IMR-90 (cell line): Measurements from ENCODE around the gene MOCS2. TPM values are rescaled to one million over a fixed set of nuclear protein-coding genes. Genes with fewer than 3 reads are reported as not detected.
A peak's percentile ranks its signal among the peaks of the same experiment; 100 is the strongest.

Experiments used
- ATAC-seq: fragments of 200-7000 bp; cut with Tn5 transposase; 2 replicates; pipeline ENCODE4 v1.9.1; 2020; ENCODE audit warnings: low read depth, mild to moderate bottlenecking, moderate library complexity
- BruUV-seq: library from RNA; stranded (reverse); fragments of 400-500 nt; replicated peaks from 2 replicates; lab custom pipeline; 2021; lab: Mats Ljungman, UMichigan
- CTCF ChIA-PET: fragments of 300-600 bp; formaldehyde crosslinking; extraction: SDS; loops from one replicate; lab custom pipeline; 2021; ENCODE audit warnings: antibody characterized with exemption; lab: Yijun Ruan, JAX
- POLR2A ChIA-PET: fragments of 300-600 bp; sonication (Branson Sonifier 250); formaldehyde crosslinking; loops from one replicate; lab custom pipeline; 2022; ENCODE audit warnings: antibody characterized with exemption; ENCODE audit not compliant: unreplicated experiment; lab: Charles Lee
- DNase-seq: peaks from one replicate; pipeline ENCODE4 v3.0.0; 2013
- H2AFZ ChIP-seq: replicated peaks from 2 replicates; pipeline ENCODE3; 2013; ENCODE audit warnings: low read length, mild to moderate bottlenecking; ENCODE audit not compliant: poor library complexity
- H2AK5ac ChIP-seq: 2 replicates; pipeline ENCODE4 v1.6.1; 2013; ENCODE audit warnings: low read depth, low read length, inconsistent platforms
- H2AK9ac ChIP-seq: replicated peaks from 2 replicates; pipeline ENCODE3; 2013; ENCODE audit warnings: mild to moderate bottlenecking, low read depth, low read length, moderate library complexity; ENCODE audit not compliant: poor library complexity
- H2BK120ac ChIP-seq: 2 replicates; pipeline ENCODE4 v1.6.1; 2013; ENCODE audit warnings: low read depth, low read length, inconsistent platforms
- H2BK15ac ChIP-seq: 3 replicates; pipeline ENCODE4 v1.6.1; 2013; ENCODE audit warnings: low read depth, low read length, inconsistent platforms
- H2BK20ac ChIP-seq: 2 replicates; pipeline ENCODE4 v1.6.1; 2013; ENCODE audit warnings: low read depth, mild to moderate bottlenecking, inconsistent platforms, low read length, moderate library complexity
- H2BK5ac ChIP-seq: 2 replicates; pipeline ENCODE4 v1.6.1; 2013; ENCODE audit warnings: mild to moderate bottlenecking, low read depth, low read length, inconsistent platforms; ENCODE audit not compliant: poor library complexity, severe bottlenecking
- H3K14ac ChIP-seq: replicated peaks from 2 replicates; pipeline ENCODE4 v1.6.1; 2013; ENCODE audit warnings: low read depth, low read length, inconsistent platforms
- H3K18ac ChIP-seq: 2 replicates; pipeline ENCODE4 v1.6.1; 2013; ENCODE audit warnings: low read depth, low read length, control low read depth
- H3K23ac ChIP-seq: 2 replicates; pipeline ENCODE4 v1.6.1; 2013; ENCODE audit warnings: low read depth, low read length, inconsistent platforms
- H3K27ac ChIP-seq: 2 replicates; pipeline ENCODE4 v1.5.1; 2013; ENCODE audit warnings: mild to moderate bottlenecking, control low read depth, low read length; ENCODE audit not compliant: insufficient read depth
- H3K27me3 ChIP-seq: 2 replicates; pipeline ENCODE4 v1.6.1; 2013; ENCODE audit warnings: low read length; ENCODE audit not compliant: control insufficient read depth, insufficient read depth
- H3K36me3 ChIP-seq: 2 replicates; pipeline ENCODE4 v1.6.1; 2013; ENCODE audit warnings: low read length, mixed read lengths; ENCODE audit not compliant: control insufficient read depth, insufficient read depth
- H3K4ac ChIP-seq: 2 replicates; pipeline ENCODE4 v1.6.1; 2013; ENCODE audit warnings: low read depth, low read length, inconsistent platforms
- H3K4me1 ChIP-seq: 2 replicates; pipeline ENCODE4 v1.6.1; 2013; ENCODE audit warnings: low read length, mixed read lengths; ENCODE audit not compliant: control insufficient read depth, insufficient read depth
- H3K4me2 ChIP-seq: 2 replicates; pipeline ENCODE4 v1.6.1; 2013; ENCODE audit warnings: low read depth, mild to moderate bottlenecking, control low read depth, low read length, moderate library complexity
- H3K4me3 ChIP-seq: 2 replicates; pipeline ENCODE4 v1.5.1; 2013; ENCODE audit warnings: low read depth, mild to moderate bottlenecking, control low read depth, low read length, moderate library complexity; ENCODE audit not compliant: insufficient read depth
- H3K56ac ChIP-seq: 2 replicates; pipeline ENCODE4 v1.6.1; 2013; ENCODE audit warnings: low read length, inconsistent platforms; ENCODE audit not compliant: insufficient read depth; ENCODE audit errors: extremely low read depth
- H3K79me1 ChIP-seq, 2 experiments: 2 replicates each; pipeline ENCODE4 v1.6.1; 2013; ENCODE audit warnings: low read length in 2 of 2, inconsistent platforms in 1 of 2, low read depth in 1 of 2
- H3K9ac ChIP-seq: 2 replicates; pipeline ENCODE4 v1.6.1; 2013; ENCODE audit warnings: low read depth, low read length, control low read depth
- H3K9me1 ChIP-seq: 2 replicates; pipeline ENCODE4 v1.6.1; 2013; ENCODE audit warnings: low read length, inconsistent platforms; ENCODE audit not compliant: insufficient read depth
- H3K9me3 ChIP-seq: 2 replicates; pipeline ENCODE4 v1.6.1; 2013; ENCODE audit warnings: low read length; ENCODE audit not compliant: control insufficient read depth, insufficient read depth
- H4K20me1 ChIP-seq: 2 replicates; pipeline ENCODE4 v1.6.1; 2013; ENCODE audit warnings: low read length, inconsistent platforms; ENCODE audit not compliant: insufficient read depth
- H4K5ac ChIP-seq: 2 replicates; pipeline ENCODE4 v1.6.1; 2013; ENCODE audit warnings: mild to moderate bottlenecking, low read depth, low read length, control low read depth
- H4K8ac ChIP-seq, 2 experiments: 2 replicates each; pipeline ENCODE4 v1.6.1; 2013; ENCODE audit warnings: low read depth in 2 of 2, low read length in 2 of 2, control low read depth in 1 of 2, inconsistent platforms in 1 of 2
- H4K91ac ChIP-seq: 2 replicates; pipeline ENCODE4 v1.6.1; 2013; ENCODE audit warnings: low read depth, low read length, inconsistent platforms; ENCODE audit not compliant: insufficient read depth
- CEBPB ChIP-seq: IDR thresholded peaks from 2 replicates; pipeline ENCODE4 v1.6.1; 2012; ENCODE audit warnings: low read depth, low read length, improper control_type of control experiment
- CHD1 ChIP-seq: IDR thresholded peaks from 2 replicates; pipeline ENCODE4 v1.6.1; 2012; ENCODE audit warnings: low read depth, low read length, improper control_type of control experiment
- WGBS, 2 experiments: methylation state at CpG; one replicate each; pipeline versions ENCODE4 v1.1.5 to v1.1.7; 2013; ENCODE audit warnings: missing lambda C conversion rate in 2 of 2; ENCODE audit not compliant: insufficient read length in 1 of 2; ENCODE audit errors: extremely low coverage in 2 of 2; 5-methylcytosine and 5-hydroxymethylcytosine counted together
- dilution Hi-C: fragments of 300-500 bp; cut with HindIII; formaldehyde crosslinking; loops from one replicate; pipeline ENCODE4 v1.14.3; 2018; ENCODE audit warnings: low sequenced_read_pairs; ENCODE audit not compliant: unreplicated experiment
- in situ Hi-C: fragments of 300-500 bp; cut with MboI; formaldehyde crosslinking; loops from 3 replicates; pipeline ENCODE4 v1.14.3; 2019; ENCODE audit warnings: low sequenced_read_pairs, inconsistent platforms, mixed read lengths
- intact Hi-C: fragments of 100-400 bp; cut with micrococcal nuclease; formaldehyde crosslinking; loops from 2 replicates; pipeline ENCODE4 v1.10.0; 2022
- polyA plus RNA-seq, 3 experiments: library from polyadenylated mRNA; depleted of rRNA; stranded (reverse); fragments of >200 nt; gene quantifications; 2 replicates each; pipeline ENCODE4 v1.2.3, GENCODE V29; 2012; ENCODE audit warnings: low replicate concordance in 1 of 3
- total RNA-seq: library from RNA; depleted of rRNA; stranded (reverse); fragments of >200 nt; gene quantifications from 2 replicates; pipeline ENCODE4 v1.2.3, GENCODE V29; 2012

MOCS2 gene
- total and polyA plus RNA-seq, 2 of the 4 experiments (the other 2 are of a cell fraction), result 36.4 to 40.0 TPM

- dilution Hi-C loops, result no loop called here
- Histone ChIP-seq H4K8ac (peak overlapping the region; percentile 73 to 91; a peak in 2 of 4 replicates), H2BK20ac (no peak overlapping the region), H2BK15ac (no peak overlapping the region), H2BK5ac (no peak overlapping the region), H3K9me1 (peaks cover 4% of the 10 kb centered on the region; the same call in 1 of the 2 replicates), H3K4me3 (peak overlapping the region; percentile 71), H4K20me1 (no peaks in the 10 kb centered on the region), H3K18ac (peak overlapping the region; percentile 25; the same call in 1 of the 2 replicates), H3K27ac (no peak overlapping the region; the same call in 1 of the 2 replicates), H3K4me1 (no peaks in the 10 kb centered on the region; the same call in 1 of the 2 replicates), H3K9ac (peak overlapping the region; percentile 77), H2AK9ac (no peak overlapping the region), H3K36me3 (peaks cover 2% of the 10 kb centered on the region; the same call in 1 of the 2 replicates), H3K4me2 (peak overlapping the region; percentile 100), H3K56ac (no peak overlapping the region), H3K27me3 (no peaks in the 10 kb centered on the region), H3K23ac (peak overlapping the region; percentile 48), H4K91ac (no peak overlapping the region), H3K4ac (peak overlapping the region; percentile 56; the same call in 1 of the 2 replicates), H3K9me3 (no peaks in the 10 kb centered on the region), H3K79me1 (peaks cover 19 to 40% of the 10 kb centered on the region in 2 experiments), H4K5ac (peak overlapping the region; percentile 18; the same call in 1 of the 2 replicates), H2AFZ (peak overlapping the region; percentile 100), H2BK120ac (no peak overlapping the region), H2AK5ac (no peak overlapping the region), H3K14ac (peak overlapping the region; percentile 59; the same call in 1 of the 2 replicates)
- ChIA-PET CTCF (interaction anchor here (1.7 kb wide), 1 partner anchor 160 kb away, joined by 5 read pairs; no protein-coding TSS in a partner anchor), POLR2A (interaction anchor here (1.0 kb wide), 1 partner anchor 17 kb away, joined by 6 read pairs; no protein-coding TSS in a partner anchor)
- WGBS, 2 experiments, result no CpG with 5 or more reads among the region's 11 CpGs
- TF ChIP-seq CHD1, result no peak
- TF ChIP-seq CEBPB, result peak; percentile 48
- DNase-seq (no peak), ATAC-seq (no peak)
- intact Hi-C loops, result no loop called here
- in situ Hi-C loops, result no loop called here
- no TSS peak for BruUV-seq
These were observed 508 bp downstream of the MOCS2 start for GRCh38 chr5:53109056-53109442.
